GM13976 (cell line): ENCODE results near the gene CDH23.
A peak's percentile ranks its signal among the peaks of the same experiment; 100 is the strongest.

Experiments used
- DNase-seq: peaks from one replicate; pipeline ENCODE4 v3.0.0; 2012; ENCODE audit warnings: low spot score
- in situ Hi-C: fragments of 300-500 bp; cut with MboI; formaldehyde crosslinking; loops from one replicate; pipeline ENCODE4 v1.12.0; 2022; ENCODE audit warnings: low sequenced_read_pairs, mixed read lengths, inconsistent platforms; ENCODE audit not compliant: unreplicated experiment
- TF ChIP-seq, protein P1 (sequence below): IDR thresholded peaks from 2 replicates; pipeline ENCODE4 v1.5.1; 2012; ENCODE audit warnings: borderline replicate concordance, mild to moderate bottlenecking; ENCODE audit not compliant: insufficient read depth; ENCODE audit errors: extremely low read depth, missing control alignments, control extremely low read depth

CDH23 gene

DNA sequence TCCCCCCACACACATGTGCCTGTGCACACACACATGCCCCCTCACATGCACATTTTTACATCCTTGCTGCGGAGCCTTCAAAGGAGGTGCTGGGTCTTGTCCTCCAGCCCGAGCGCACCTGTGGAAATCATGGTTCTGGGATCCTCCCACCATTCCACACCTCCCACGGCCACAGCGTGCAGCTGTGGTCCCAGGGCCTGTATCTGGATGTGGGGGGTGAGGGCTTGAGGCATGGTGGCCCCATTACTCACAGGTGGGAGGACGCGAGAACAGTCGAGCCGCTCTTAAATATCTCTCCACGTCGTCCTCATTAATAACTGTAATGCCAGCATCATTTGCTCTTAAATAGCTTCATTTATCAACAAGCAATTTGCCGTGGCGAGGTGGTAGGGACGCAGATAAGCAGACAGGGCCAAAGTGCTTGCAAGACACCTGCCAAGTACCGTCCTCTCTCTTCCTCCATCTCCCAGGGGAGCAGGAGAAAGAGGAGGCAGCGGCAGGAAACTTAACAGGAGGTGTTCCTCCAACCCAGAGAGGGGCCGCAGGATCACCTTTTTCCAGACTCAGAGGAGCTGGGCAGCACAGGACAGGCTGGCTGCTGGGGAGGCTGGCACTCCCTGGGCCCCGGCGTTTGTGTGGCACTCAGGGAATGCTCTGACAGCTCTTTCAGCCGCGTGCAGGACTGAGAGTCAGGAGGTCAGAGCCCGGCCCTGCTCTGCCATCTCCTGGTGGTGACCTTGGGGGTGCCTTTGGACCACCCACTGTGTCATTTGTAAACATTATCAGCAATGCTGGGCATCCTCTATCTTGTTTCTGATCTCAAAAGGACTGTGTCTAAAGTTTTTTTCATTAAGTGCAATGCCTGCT, 87.4 kb downstream of the CDH23 start:
- TF ChIP-seq, protein P1, sequence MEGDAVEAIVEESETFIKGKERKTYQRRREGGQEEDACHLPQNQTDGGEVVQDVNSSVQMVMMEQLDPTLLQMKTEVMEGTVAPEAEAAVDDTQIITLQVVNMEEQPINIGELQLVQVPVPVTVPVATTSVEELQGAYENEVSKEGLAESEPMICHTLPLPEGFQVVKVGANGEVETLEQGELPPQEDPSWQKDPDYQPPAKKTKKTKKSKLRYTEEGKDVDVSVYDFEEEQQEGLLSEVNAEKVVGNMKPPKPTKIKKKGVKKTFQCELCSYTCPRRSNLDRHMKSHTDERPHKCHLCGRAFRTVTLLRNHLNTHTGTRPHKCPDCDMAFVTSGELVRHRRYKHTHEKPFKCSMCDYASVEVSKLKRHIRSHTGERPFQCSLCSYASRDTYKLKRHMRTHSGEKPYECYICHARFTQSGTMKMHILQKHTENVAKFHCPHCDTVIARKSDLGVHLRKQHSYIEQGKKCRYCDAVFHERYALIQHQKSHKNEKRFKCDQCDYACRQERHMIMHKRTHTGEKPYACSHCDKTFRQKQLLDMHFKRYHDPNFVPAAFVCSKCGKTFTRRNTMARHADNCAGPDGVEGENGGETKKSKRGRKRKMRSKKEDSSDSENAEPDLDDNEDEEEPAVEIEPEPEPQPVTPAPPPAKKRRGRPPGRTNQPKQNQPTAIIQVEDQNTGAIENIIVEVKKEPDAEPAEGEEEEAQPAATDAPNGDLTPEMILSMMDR = no peak
- no peak for DNase-seq
- in situ Hi-C loops = no loop called here

DNA sequence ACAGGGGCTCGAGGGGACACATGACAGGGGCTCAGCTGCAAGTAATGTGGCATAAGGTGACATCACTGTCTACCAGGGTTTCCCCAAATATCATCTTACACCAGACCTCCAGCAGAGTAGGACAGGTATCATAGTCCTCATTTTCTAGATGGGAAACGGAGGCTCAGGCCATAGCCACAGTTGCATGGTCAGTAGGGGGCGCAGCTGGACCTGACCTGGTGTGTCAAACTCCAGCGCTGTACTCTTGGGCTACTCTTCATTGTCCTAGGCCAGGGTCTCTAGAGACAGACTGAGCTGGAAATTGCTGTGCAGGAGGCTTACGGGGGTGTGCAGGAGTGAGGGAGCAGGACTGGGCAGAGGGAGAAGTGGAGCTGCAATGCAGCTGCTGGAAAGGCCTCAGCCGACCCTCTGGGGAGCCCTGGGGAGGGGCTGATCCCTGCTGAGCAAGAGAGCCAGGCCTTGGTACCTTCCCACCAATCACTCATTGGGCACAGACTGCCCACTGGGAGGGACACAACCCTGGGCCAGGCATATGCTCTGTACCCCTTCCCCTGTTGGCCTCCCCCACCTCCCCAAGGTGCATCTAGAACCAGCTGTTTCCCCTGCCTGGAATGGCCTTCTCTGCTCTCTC, 89.9 kb downstream of the CDH23 start:
- in situ Hi-C loops = no loop called here
- TF ChIP-seq, protein P1 = peak; percentile 23
- peak; percentile 70 for DNase-seq

DNA sequence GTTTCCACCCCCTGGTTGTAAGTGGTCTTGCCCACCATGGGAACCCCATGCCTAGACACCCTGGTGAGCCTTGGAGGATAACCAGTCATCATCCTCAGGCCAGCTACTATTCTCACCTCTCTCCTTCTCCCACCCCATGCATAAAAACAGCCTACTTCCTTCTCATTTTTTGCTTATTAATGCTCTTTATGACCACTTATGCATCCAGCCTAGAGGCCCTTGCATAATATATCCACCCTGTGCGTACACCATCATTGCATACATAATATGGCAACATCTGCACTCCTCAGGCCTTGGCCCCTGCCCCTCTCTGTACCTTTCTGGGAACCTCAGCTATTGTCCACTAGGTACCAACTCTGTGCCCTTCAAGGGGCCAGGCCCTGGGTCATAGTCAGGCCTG, 91.0 kb downstream of the CDH23 start:
- no peak for DNase-seq
- in situ Hi-C loops = no loop called here
- TF ChIP-seq, protein P1 = no peak

- DNase-seq = no peak
- TF ChIP-seq, protein P1 = no peak
- in situ Hi-C loops = no loop called here
Observed at GRCh38 chr10:71489077-71489476, 92.4 kb downstream of the CDH23 start.

- in situ Hi-C loops = no loop called here
- no peak for DNase-seq
- TF ChIP-seq, protein P1 = no peak
Observed at GRCh38 chr10:71492872-71493271, 96.2 kb downstream of the CDH23 start.

GRCh38 chr10:71493741-71494140, 97.0 kb downstream of the CDH23 start:
- no peak for DNase-seq
- TF ChIP-seq, protein P1 = no peak
- in situ Hi-C loops = no loop called here
